GM18870 (cell line): Measurements from ENCODE around the gene RNF34.
A peak's percentile ranks its signal among the peaks of the same experiment; 100 is the strongest.

ENCODE experiments used
- ATAC-seq: cut with Tn5 transposase; IDR thresholded peaks from one replicate; pipeline ENCODE4 v1.9.1; 2021; ENCODE audit warnings: moderate library complexity; ENCODE audit not compliant: unreplicated experiment

RNF34 gene

DNA sequence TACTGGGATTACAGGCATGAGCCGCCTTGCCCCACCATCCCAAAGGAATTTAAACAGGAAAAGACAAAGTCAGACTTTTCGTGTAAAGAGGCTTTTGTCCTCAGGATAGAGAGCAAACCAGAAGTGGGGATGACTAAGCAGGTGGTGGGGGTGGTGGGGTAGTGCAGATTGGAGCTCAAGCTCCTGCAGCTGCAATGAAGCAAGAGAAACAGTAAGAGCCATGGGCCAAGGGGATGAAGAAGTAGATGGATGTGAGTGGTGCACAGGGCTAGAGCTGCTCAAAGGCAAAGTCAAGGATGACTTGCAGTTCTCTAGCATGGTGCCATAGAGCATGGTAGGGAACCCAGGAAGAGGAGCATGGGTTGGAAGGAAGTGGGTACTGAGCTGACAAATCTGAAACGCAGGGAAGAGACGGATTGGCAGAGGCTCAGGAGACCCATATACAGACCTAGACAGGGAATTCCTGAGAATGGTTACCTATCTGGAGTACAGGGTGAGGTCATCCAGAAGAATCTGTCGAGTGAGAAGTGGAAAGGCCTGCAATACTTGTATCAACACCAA is 11.4 kb upstream of the RNF34 start:
- no peak for ATAC-seq

DNA sequence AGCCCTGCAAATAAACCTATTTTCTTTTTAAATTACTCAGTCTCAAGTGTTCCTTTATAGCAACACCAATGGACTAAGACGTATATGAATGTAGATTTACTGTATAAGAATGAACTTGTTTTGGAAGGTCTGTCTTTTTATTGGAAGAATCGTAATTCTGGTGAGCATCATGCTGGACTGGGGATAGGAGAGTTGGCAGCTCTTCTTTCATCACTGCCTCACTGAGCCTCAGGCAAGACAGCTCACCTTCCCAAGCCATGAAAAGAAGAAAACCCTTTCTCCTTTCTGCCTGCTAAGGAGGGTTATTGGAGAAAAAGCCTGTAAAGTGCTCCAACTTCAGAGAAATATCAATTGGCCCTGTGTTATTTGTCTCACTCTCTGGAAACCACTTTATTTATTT is 9.1 kb upstream of the RNF34 start:
- ATAC-seq = no peak

DNA sequence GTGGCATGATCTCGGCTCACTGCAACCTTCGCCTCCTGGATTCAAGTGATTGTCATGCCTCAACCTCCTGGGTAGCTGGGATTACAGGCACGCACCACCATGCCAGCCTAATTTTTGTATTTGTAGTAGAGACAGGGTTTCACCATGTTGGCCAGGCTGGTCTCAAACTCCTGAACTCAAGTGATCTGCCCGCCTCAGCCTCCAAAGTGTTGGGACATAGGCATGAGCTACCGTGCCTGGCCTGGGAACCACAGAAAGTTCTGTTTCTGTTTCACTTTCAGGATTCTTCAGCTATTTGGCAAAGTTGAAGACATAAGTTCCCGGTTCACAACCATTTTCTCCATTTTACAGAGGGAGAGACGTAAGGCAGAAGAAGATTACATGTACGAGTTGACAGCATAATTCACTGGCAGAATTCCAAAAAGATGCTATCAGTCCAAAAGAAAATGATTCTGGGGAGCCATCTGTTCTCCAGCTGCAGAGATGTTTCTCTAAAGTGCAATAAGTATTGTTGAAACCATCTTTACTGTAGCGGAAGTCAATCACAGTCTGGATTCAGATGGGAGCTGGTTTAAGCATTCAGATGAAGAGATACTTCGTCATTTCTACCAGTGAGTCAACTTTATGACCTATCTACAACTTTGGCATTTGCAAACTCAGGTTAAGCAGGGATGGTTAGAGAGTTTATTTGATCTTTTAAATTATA is 8.1 kb upstream of the RNF34 start:
- ATAC-seq = no peak

- no peak for ATAC-seq
Observed at GRCh38 chr12:121392325-121392716, 7.6 kb upstream of the RNF34 start.

- no peak for ATAC-seq
Observed at GRCh38 chr12:121397521-121397920, 2.4 kb upstream of the RNF34 start.

- ATAC-seq = no peak
Observed at GRCh38 chr12:121398355-121398754, 1.6 kb upstream of the RNF34 start.

DNA sequence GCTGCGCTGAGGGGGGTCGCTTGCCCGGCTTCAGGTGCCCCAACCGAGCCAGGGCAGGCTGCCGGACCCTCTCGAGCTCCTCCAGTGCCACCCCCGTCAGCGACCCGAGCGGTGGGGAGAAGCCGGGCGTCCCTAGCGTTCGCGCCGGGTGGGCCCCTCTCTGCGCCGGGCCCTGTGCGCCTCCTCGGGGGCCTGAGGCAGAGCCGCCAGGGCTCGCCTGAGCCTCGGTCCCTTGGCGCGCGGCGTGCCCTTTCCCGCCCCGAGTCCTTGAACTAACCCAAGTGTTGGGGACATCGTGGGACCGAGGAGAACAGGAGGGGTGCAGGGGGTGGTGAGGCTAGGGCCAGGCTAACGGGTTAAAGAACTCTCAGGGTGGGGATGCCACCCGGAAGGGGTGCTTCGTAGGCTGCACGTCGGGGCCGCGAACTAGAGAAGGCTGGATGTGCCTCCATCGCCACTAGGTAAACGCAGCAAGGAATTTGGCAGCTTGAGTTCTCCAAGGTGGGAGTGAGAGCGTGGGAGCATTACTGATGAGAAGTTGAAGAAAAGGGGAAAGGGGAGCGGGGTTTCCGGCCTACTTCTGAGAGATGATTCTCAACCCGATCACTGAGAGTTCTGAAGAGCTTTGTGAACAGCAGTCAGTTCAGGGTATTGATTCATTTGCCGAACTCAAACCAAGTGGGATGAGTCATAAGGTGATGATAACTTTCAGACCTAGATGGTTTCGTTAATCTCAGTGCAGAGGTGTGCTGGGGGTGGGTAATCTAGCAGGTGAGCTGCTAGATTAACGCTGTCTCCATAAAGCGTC is 618 bp downstream of the RNF34 start:
- peak; percentile 46 for ATAC-seq

DNA sequence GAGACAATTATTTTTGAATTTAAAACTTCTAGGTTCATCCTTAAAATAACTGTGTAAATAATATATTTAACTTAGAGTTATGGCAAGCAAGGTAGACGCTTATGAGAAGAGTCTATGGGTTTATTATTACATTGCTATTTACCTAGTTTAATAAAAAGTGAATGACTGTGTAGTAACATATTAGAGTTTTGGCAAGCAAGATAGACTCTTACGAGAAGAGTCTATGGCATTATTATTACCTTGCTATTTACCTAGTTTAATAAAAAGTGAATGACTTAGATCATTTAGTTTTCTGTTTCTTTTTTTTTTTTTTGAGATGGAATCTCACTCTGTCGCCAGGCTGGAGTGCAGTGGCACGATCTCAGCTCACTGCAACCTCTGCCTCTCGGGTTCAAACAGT is 3.8 kb downstream of the RNF34 start:
- no peak for ATAC-seq

DNA sequence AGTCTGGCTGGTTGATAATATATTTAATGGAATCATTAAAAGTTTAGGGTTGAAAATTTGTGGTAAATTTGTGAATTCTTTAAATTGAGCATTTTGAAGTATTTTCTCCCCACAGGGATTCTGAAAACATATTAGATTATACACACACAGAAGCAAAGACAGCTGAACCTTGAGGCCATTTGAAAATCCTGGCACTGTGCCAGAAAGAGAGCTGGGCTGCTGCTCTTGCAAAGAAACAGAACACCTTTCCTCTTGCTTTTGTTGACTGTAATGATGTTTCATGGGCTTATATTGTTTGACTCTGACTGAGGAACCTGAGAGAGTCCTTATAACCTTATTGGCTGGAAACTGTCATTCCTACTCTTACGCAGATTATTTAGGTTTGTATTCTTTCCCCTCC is 4.8 kb downstream of the RNF34 start:
- no peak for ATAC-seq

DNA sequence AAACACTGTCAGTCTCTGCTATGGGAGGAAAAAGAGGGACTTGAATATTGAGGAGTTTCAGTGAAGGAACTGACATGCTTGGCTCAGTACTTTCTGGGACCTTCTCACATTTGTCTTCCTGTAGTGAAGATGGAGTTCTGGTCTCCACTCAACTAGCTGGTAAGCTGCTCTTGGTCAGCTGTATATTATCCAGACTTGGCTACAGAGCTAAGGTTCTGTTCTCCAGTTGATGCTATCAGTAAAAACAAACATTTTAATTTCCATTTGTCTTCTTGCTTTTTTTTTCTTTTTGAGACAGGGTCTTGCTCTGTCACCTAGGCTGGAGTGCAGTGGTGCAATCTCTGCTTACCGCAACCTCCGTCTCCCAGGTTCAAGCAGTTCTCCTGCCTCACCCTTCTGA is 5.3 kb downstream of the RNF34 start:
- ATAC-seq = no peak

DNA sequence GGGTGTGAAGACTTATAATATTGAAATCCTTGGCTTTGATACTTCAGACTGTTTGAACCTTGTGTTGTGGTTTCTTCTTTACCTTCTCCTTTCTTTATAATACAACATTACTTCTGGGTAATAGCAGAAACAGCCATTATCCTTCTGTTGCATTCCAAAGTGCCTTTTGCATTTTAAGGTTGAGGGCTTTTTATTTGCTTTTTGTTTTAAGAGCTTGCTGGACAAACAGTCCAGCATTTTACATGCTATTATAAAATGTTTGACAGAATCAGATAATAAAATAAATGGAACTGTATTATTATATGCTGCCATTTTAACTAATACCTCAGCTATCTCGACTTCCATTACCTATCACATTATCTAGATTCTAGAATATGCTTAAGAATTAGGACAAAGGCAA is 14.0 kb downstream of the RNF34 start:
- ATAC-seq = no peak

DNA sequence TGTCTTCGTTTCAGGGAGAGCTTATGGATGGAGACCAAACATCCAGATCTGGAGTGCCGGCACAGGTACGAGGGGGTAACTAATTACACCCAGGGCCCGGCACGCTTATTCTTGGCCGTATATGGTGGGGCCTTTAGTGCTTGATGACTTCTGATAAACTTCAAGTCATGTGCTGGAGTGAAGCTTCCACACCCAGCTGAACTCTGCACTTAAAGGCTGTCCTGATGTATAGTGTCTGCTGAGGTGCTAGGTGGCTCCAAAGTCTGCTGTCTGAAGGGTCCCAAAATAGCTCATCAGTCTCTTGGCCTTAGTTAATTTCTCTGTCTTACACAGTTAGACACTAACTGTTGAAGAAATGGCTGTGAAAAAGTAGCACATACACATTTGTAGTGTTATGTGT is 17.9 kb downstream of the RNF34 start:
- ATAC-seq = no peak

- ATAC-seq = no peak
Observed at GRCh38 chr12:121420109-121420508, 20.2 kb downstream of the RNF34 start.

DNA sequence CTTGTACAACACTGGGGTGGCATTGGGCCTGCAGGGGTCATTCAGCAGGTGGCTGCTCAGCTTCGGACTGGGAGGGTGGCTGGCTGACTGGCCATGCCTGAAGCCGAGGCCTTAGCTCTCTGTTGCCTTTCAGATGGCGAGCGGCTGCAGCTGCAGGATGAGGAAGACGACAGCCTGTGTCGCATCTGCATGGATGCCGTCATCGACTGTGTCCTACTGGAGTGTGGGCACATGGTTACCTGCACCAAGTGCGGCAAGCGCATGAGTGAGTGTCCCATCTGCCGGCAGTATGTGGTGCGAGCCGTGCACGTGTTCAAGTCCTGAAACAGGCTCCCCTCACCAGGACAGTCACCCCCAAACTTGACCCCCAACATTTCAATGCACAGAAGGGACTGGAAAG is 23.3 kb downstream of the RNF34 start:
- no peak for ATAC-seq

DNA sequence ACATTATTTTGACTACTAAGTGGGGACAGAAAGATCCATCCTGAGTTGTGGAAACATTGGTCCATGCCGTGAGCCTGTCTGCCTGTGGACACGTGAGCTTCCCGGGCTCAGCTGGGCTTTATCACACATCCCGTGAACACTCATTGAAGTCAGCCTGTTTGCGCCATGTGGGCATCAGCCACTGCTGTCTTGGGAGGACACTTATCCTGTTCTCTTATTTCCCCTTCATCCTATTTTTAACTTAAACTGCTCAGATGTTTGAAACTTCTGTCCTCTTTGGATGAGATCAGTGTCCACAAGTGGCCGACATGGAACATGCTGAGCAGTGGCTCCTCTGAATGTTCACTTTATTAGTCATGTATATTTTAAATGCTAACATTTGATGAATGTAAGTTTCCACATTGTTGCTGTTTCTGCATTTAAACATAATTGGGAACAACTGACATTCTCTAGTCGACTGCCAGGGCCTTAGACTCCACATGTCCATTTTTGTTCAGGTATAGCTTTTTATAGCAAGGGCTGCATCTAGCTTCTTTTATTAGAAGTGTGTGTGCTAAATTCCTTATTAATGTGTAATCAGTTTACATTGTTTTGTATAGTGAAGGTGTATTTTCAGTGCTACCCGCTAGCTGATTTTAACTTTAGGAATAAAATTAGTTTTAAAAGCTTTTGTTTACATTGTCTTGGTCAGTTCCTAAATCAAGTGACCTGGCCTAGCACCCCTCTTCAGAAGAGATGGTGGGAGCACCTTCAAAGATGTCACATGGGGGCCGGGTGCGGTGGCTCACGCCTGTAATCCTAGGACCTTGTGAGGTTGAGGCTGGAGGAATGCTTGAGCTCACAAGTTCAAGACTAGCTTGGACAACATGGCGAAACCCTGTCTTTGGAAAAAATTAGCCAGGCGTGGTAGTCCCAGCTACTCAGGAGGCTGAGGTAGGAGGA is 24.0 kb downstream of the RNF34 start:
- ATAC-seq = no peak

- no peak for ATAC-seq
Observed at GRCh38 chr12:121424624-121424975, 24.7 kb downstream of the RNF34 start.

DNA sequence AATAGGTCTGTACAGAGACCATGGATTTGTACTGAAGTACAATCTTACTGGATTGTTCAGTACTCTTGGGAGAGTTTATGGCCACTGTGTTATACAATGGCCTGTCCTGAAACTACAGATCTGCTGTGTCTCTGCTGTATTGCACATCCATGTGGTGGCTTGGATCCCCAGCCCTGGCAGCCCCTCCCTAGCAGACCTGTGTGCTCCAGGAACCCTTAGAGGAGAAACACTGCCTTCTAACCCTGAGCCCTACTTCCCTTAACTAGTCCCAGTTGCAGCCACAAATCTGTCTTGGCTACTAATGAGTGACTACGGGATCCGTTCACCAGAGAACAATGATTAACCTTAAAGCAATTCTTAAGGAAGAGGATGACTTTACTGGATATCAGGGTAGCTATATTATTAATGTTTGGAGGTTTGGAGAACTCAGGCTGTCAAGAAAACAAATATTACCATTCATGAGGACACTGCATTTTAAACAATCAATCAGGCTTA is 27.7 kb downstream of the RNF34 start:
- ATAC-seq = no peak

GRCh38 chr12:121428883-121429282 is 29.0 kb downstream of the RNF34 start:
- no peak for ATAC-seq

GRCh38 chr12:121430833-121431415 is 31.0 kb downstream of the RNF34 start:
- ATAC-seq = no peak

- ATAC-seq = no peak
Observed at GRCh38 chr12:121432740-121433480, 33.0 kb downstream of the RNF34 start.
